ENCODE measurements around the gene ZNF443.
"Not testable (repeated sequence)": the region's sequence is repeated elsewhere in the genome, so short reads cannot be mapped to it uniquely, and the experiment has no call there.

Gene ZNF443

DNA sequence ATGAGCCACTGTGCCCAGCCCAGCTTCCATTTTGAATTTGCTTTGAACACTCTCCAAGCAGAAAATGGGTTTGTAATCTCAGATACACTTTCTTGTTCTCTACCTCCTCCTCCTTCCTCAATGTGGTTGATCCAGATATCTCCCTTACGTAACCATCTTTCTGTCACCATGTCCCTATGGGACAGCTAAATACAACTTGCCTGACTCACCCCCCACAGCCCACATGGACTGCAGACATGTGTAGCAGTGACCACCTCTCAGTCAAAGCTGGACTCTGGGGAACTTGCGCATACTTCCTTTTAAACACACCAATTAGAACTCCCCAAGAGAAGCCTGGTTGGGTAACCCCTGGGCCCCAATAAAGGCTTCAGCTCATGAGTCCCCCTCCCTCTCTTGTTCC, 28.9 kb downstream of the ZNF443 start:
- DNase-seq = no peak

DNA sequence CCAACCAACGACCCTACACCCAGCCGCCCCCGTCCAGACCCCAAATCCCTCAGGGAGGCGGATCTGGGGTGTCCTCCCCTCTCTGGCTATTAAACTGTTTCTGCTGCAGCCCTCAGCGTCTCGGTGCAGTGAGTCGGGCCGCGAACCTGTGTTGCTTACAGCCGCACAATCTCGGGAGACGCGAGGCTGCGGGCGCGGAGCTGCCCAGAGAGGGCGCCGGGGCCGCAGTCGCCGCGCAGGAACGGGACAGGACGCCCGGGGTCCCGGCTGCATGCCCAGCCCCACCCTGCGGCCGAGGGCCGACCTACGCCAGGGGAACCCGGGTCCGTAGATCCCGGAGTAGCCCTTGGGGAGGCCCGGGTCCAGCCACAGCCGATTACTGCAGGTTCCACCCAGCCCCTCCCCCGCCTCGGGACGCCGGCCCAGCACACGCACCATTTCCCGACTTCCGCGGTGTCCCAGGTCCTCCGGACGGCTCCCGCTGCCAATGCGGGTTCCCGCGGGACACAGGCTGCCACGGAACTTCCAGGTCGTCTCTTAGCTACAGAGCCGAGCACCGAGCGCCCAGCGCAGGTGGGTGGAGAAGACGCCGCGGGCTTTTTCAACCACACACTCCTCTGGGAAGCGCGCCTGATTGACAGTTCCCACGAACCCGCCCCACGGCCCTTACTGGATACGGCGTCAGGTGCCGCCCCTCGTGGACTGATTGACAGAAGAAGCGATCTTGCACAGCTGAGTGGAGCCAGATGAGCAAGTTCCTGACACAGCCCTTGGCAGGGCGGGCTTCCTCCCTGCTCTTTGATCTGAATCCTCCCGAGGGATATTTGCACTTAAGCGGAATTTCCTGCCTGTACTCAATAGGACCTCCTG, 40.0 kb downstream of the ZNF443 start, which contains the start of gene ZNF799:
Gene ZNF799 (minus strand): TSS at position 639 of the 870 bp plus-strand sequence. CDS start 201 bp downstream, at position 438.
- DNase-seq = peak; percentile 88

DNA sequence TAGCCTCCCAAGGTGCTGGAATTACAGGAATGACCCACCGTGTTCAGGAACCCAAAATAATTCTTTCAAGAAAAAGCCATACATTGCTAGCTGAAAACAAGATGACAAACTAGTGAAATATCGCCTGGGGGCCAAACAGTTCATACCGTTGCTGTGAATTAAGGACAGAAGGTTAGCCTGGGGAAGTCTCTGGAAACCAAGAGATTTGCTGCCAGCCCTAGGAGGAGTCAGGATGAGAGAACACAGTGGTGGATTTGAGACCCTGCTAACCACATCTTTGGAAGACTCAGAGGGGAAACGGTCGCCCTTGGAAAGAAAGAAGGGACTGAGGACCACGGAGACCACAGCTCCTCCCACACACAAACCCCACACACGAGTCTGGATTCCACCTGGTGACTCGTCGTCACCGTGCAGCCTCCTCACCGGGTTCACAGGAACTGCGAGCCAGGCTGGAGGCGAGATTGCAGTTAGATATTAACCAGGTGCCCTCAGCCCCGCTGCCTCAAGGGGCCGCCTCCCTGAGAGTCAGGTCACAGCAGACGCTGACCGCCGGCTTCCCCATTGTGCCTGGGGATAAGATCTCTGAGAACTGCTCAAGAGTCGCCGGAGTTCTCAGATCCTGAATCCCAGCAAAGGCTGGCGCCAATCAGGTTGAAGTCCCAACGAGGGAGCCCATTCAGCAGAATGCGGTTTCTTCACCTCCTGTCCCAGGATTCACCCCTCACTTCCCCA, 40.8 kb downstream of the ZNF443 start:
- DNase-seq = not testable (repeated sequence)

DNA sequence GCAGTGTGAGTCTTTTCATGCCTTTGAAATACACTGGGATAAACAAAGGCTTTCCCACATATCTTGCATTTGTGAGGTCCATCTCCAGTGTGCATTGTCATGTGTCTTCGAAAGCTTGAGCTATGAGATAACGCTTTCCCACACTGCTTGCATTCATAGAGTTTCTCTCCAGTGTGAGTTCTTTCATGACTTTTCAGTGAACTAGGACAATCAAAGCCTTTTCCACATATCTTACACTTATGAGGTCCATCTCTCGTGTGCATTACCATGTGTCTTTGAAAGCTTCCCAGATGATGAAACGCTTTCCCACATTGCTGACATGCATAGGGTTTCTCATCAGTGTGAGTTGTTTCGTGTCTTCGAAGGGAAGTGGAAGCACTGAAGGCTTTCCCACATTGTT, 49.7 kb downstream of the ZNF443 start:
- DNase-seq = not testable (repeated sequence)

DNA sequence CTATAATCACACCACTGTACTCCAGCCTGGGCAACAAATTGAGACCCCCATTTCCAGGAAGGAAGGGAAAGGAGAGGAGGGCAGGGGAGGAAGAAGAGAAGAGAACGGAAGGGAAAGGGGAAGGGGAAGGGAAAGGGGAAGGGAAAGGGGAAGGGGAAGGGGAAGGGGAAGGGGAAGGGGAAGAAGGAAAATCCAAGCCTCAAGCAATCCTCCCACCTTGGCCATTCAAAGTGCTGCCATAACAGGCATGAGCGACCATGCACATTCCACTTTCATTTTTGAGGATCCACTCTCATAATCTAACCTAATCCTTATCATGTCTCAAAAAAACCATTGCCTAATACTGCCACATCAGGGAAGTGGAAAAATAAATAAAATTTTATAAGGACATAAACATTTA, 54.5 kb downstream of the ZNF443 start:
- DNase-seq = not testable (repeated sequence)

DNA sequence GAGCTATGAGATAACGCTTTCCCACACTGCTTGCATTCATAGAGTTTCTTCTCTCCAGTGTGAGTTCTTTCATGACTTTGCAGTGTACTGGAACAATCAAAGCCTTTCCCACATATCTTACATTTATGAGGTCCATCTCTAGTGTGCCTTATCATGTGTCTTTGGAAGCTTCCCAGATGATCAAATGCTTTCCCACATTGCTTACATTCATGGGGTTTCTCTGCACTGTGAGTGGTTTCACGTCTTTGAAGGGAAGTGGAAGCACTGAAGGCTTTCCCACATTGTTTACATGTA, 60.4 kb downstream of the ZNF443 start:
- no peak for DNase-seq

DNA sequence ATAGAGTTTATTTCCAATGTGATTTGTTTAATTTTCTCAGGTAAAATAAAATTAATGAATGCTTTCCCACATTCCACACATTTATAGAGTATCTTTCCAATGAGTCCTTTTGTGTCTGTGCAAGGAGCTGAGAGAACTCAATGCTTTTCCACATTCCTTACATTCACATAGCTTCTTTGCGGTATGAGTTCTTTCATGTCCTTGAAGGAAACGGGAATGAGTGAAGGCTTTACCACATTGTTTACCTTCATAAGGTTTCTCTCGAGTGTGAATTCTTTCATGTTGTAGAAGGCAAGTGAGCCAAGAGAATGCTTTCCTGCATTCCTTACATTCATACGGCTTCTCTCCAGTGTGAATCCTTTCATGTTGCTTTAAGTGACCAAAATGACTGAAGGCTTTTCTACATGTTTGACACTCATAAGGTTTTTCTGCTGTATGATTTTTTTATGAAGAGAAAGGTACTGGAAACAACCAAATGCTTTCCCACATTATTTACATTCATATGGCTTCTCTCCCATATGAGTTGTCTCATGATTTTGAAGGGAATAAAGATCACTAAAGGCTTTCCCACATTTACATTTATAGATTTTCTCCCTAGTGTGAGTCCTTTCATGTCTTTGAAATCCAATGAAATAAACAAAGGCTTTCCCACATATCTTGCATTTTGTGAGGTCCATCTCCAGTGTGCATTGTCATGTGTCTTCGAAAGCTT, 60.9 kb downstream of the ZNF443 start:
- no peak for DNase-seq

Data from NCI-H526 treated with DMSO at 0.1 percent for 48 hours (cell line).